GM12878 (cell line): ENCODE measurements around the gene PSMD3. TPM values are rescaled to one million over a fixed set of nuclear protein-coding genes. Genes with fewer than 3 reads are reported as not detected.
A peak's percentile ranks its signal among the peaks of the same experiment; 100 is the strongest.

Source experiments
- BRCA1 ChIP-seq: IDR thresholded peaks from 2 replicates; pipeline ENCODE4 v1.6.1; 2011; ENCODE audit warnings: low read depth, low read length, improper control_type of control experiment
- CREB1 ChIP-seq: IDR thresholded peaks from 2 replicates; pipeline ENCODE4 v1.6.1; 2012; ENCODE audit warnings: low read depth, mild to moderate bottlenecking, inconsistent platforms
- ETV6 ChIP-seq, 2 experiments: fragments of 450-650 bp in 1 of 2; IDR thresholded peaks in 1 of 2; conservative IDR thresholded peaks in 1 of 2; 2 replicates each; pipeline ENCODE4 v1.6.1; 2014; ENCODE audit warnings: antibody characterized with exemption in 1 of 2, borderline replicate concordance in 1 of 2, low read depth in 1 of 2, mild to moderate bottlenecking in 1 of 2, moderate library complexity in 1 of 2
- FOS ChIP-seq: IDR thresholded peaks from 3 replicates; pipeline ENCODE4 v1.6.1; 2011; ENCODE audit warnings: borderline replicate concordance; ENCODE audit not compliant: insufficient read length; ENCODE audit errors: extremely low read depth
- HDGF ChIP-seq: fragments of 450-650 bp; IDR thresholded peaks from 2 replicates; pipeline ENCODE4 v1.6.1; 2016; ENCODE audit warnings: antibody characterized with exemption
- RCOR1 ChIP-seq: conservative IDR thresholded peaks from 2 replicates; pipeline ENCODE4 v1.6.1; 2012; ENCODE audit warnings: low read depth, low read length, improper control_type of control experiment
- SP1 ChIP-seq: IDR thresholded peaks from one replicate; pipeline ENCODE4 v1.6.1; 2011; ENCODE audit warnings: low read depth, low read length
- STAT1 ChIP-seq: fragments of 450-650 bp; conservative IDR thresholded peaks from 2 replicates; pipeline ENCODE4 v1.6.1; 2014; ENCODE audit warnings: antibody characterized with exemption, mild to moderate bottlenecking
- STAT3 ChIP-seq: IDR thresholded peaks from 2 replicates; pipeline ENCODE4 v1.6.1; 2011; ENCODE audit warnings: low read depth, low read length, improper control_type of control experiment
- ZNF24 ChIP-seq: fragments of 450-650 bp; IDR thresholded peaks from 2 replicates; pipeline ENCODE4 v1.6.1; 2017; ENCODE audit warnings: antibody characterized with exemption, mild to moderate bottlenecking
- ZZZ3 ChIP-seq: IDR thresholded peaks from 2 replicates; pipeline ENCODE4 v1.6.1; 2011; ENCODE audit warnings: low read depth; ENCODE audit not compliant: control insufficient read depth, insufficient read length
- polyA plus RNA-seq, 11 experiments: library from polyadenylated mRNA; depleted of rRNA in 4 of 11; unstranded in 6 of 11; stranded (reverse) in 5 of 11; fragments of >200 nt; fragmentation: Nextera tagmentation in 4 of 11; fragmentation: Illumina TruSeq in 1 of 11; extraction: Ambion mirVana in 4 of 11; extraction: Trizol in 1 of 11; gene quantifications; 1 replicate in 1 of 11; 2 replicates in 10 of 11; pipeline versions ENCODE4 v1.2.1 to v1.2.3, GENCODE V29; 2011 to 2016; ENCODE audit warnings: inconsistent platforms in 2 of 11, missing spikeins in 2 of 11, low read depth in 1 of 11
- total RNA-seq, 4 experiments: library from RNA; depleted of rRNA in 3 of 4; stranded (reverse); fragments of >200 nt in 3 of 4; fragmentation: Illumina TruSeq in 1 of 4; extraction: Trizol in 1 of 4; gene quantifications; 2 replicates each; pipeline versions ENCODE4 v1.2.1 to v1.2.3, GENCODE V29; 2013 to 2021
- TF ChIP-seq, protein P1 (sequence below): IDR thresholded peaks from 2 replicates; pipeline ENCODE4 v1.6.1; 2012; ENCODE audit warnings: low read depth, low read length, improper control_type of control experiment

PSMD3 gene
- total and polyA plus RNA-seq, 10 of the 15 experiments (the other 5 are each of a cell fraction or from before 2014, with no cell fraction given) = 2.2 to 192 (median 129) TPM

DNA sequence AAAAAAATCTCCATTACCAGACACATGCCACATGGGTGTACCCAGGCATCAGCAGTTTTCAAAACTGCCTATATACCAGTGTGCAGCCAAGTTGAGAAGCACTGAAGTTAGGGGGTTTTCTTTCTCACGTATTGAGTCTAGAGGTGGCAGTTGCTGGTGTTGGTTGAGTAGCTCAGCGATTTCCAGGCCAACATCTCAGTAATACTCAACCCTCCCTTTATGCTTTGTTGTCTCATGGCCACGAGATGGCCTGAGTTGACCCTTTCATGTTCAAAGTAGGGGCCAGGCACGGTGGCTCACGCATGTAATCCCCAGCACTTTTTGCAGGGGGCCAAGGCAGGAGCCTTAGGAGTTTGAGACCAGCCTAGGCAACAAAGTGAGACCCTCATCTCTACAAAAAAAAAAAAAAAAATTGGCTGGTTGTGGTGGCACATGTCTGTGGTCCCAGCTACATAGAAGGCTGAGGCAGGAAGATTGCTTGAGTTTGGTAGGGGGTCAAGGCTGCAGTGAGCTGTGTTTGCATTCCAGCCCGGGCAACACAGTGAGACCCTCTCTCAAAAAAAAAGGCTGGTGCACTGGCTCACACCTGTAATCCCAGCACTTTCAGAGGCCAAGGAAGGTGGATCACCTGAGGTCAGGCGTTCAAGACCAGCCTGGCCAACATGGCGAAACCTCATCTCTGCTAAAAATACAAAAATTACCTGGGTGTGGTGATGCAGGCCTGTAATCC, 42.3 kb upstream of the PSMD3 start (continued):
- TF ChIP-seq SP1 (no peak), FOS (no peak), CREB1 (no peak), ETV6 (conservative IDR thresholded peaks at IDR 0.05 in 1 of 2, IDR thresholded peaks at IDR 0.05 in 1 of 2; ENCODE audit: borderline replicate concordance in 1 of 2, low read depth in 1 of 2) (peak in 1 of 2 experiments; percentile 13; a peak in 1 of 4 replicates), STAT1 (no peak), RCOR1 (no peak), BRCA1 (no peak), HDGF (0 out of 2 replicates have a peak, but pooled peaks have one; percentile 7), ZZZ3 (no peak), ZNF24 (peak; percentile 77), STAT3 (no peak)
- TF ChIP-seq, protein P1, sequence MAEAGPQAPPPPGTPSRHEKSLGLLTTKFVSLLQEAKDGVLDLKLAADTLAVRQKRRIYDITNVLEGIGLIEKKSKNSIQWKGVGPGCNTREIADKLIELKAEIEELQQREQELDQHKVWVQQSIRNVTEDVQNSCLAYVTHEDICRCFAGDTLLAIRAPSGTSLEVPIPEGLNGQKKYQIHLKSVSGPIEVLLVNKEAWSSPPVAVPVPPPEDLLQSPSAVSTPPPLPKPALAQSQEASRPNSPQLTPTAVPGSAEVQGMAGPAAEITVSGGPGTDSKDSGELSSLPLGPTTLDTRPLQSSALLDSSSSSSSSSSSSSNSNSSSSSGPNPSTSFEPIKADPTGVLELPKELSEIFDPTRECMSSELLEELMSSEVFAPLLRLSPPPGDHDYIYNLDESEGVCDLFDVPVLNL = no peak
